HEK293 (cell line): ENCODE results near the gene BICRA.

ENCODE experiments used
- CTCF ChIA-PET: fragments of 350-600 bp; formaldehyde crosslinking; extraction: SDS; loops from one replicate; lab custom pipeline; 2021; ENCODE audit warnings: antibody characterized with exemption; lab: Yijun Ruan, JAX
- POLR2A ChIA-PET: fragments of 300-600 bp; formaldehyde crosslinking; extraction: SDS; loops from one replicate; lab custom pipeline; 2020; ENCODE audit warnings: antibody characterized with exemption, inconsistent platforms; lab: Yijun Ruan, JAX
- H3K27ac ChIP-seq: fragments of 200-500 bp; sonication (Bioruptor generic); 2 replicates; pipeline ENCODE4 v1.5.1; 2014; ENCODE audit warnings: low read depth, low read length, control low read depth, inconsistent platforms; ENCODE audit errors: extremely low read depth
- H3K36me3 ChIP-seq, 2 experiments: fragments of 200-500 bp in 1 of 2; sonication (Bioruptor generic) in 1 of 2; 1 replicate in 1 of 2; 2 replicates in 1 of 2; pipeline ENCODE4 v1.5.1; 2014 to 2017; ENCODE audit warnings: inconsistent platforms in 2 of 2, low read length in 2 of 2; ENCODE audit not compliant: control insufficient read depth in 2 of 2, insufficient read depth in 1 of 2
- H3K4me1 ChIP-seq: fragments of 200-500 bp; sonication (Bioruptor generic); 2 replicates; pipeline ENCODE4 v1.5.1; 2014; ENCODE audit warnings: mild to moderate bottlenecking, low read length, inconsistent platforms; ENCODE audit not compliant: control insufficient read depth, insufficient read depth
- H3K4me3 ChIP-seq: 2 replicates; pipeline ENCODE4 v1.5.1; 2011; ENCODE audit warnings: low read depth, mild to moderate bottlenecking, control low read depth, low read length, moderate library complexity
- H3K9me3 ChIP-seq: fragments of 200-500 bp; sonication (Bioruptor generic); 2 replicates; pipeline ENCODE4 v1.5.1; 2014; ENCODE audit warnings: low read depth, low read length, inconsistent platforms; ENCODE audit not compliant: control insufficient read depth, insufficient read depth
- BCL11B ChIP-seq: fragments of 450-650 bp; formaldehyde crosslinking; IDR thresholded peaks from 2 replicates; pipeline ENCODE4 v1.5.1; 2016; ENCODE audit warnings: low read depth, missing biosample characterization, missing genetic modification characterization
- ELK4 ChIP-seq: IDR thresholded peaks from 2 replicates; pipeline ENCODE4 v1.6.1; 2011; ENCODE audit warnings: mild to moderate bottlenecking, low read depth, low read length, borderline replicate concordance
- GLIS1 ChIP-seq: fragments of 450-650 bp; formaldehyde crosslinking; IDR thresholded peaks from 2 replicates; pipeline ENCODE4 v1.5.1; 2016; ENCODE audit warnings: missing biosample characterization, missing genetic modification characterization
- KLF7 ChIP-seq: fragments of 450-650 bp; formaldehyde crosslinking; IDR thresholded peaks from 2 replicates; pipeline ENCODE4 v1.5.1; 2016; ENCODE audit warnings: missing biosample characterization, missing genetic modification characterization, borderline replicate concordance
- PRDM4 ChIP-seq: fragments of 450-650 bp; formaldehyde crosslinking; IDR thresholded peaks from 2 replicates; pipeline ENCODE4 v1.5.1; 2017; ENCODE audit warnings: missing biosample characterization, missing genetic modification characterization
- SCRT2 ChIP-seq: fragments of 450-650 bp; formaldehyde crosslinking; IDR thresholded peaks from 2 replicates; pipeline ENCODE4 v1.5.1; 2016; ENCODE audit warnings: missing biosample characterization, missing genetic modification characterization
- ZBTB11 ChIP-seq: fragments of 450-650 bp; formaldehyde crosslinking; conservative IDR thresholded peaks from 2 replicates; pipeline ENCODE4 v1.5.1; 2016; ENCODE audit warnings: low read depth, missing biosample characterization, missing genetic modification characterization
- ZNF23 ChIP-seq: fragments of 450-650 bp; formaldehyde crosslinking; IDR thresholded peaks from 2 replicates; pipeline ENCODE4 v1.5.1; 2016; ENCODE audit warnings: missing biosample characterization, missing genetic modification characterization, borderline replicate concordance
- ZNF266 ChIP-seq: fragments of 450-650 bp; formaldehyde crosslinking; IDR thresholded peaks from 2 replicates; pipeline ENCODE4 v1.5.1; 2016; ENCODE audit warnings: missing biosample characterization, missing genetic modification characterization, low read depth
- ZNF501 ChIP-seq: fragments of 450-650 bp; formaldehyde crosslinking; IDR thresholded peaks from 2 replicates; pipeline ENCODE4 v1.5.1; 2016; ENCODE audit warnings: missing biosample characterization, missing genetic modification characterization
- ZNF513 ChIP-seq: fragments of 450-650 bp; IDR thresholded peaks from 2 replicates; pipeline ENCODE4 v1.5.1; 2018; ENCODE audit warnings: missing biosample characterization, missing genetic modification characterization
- ZNF514 ChIP-seq: fragments of 450-650 bp; formaldehyde crosslinking; IDR thresholded peaks from 2 replicates; pipeline ENCODE4 v1.5.1; 2016; ENCODE audit warnings: missing biosample characterization, missing genetic modification characterization
- ZNF521 ChIP-seq: fragments of 450-650 bp; formaldehyde crosslinking; IDR thresholded peaks from 2 replicates; pipeline ENCODE4 v1.5.1; 2017; ENCODE audit warnings: missing biosample characterization, mild to moderate bottlenecking, missing genetic modification characterization
- ZNF654 ChIP-seq: fragments of 450-650 bp; formaldehyde crosslinking; IDR thresholded peaks from 2 replicates; pipeline ENCODE4 v1.5.1; 2016; ENCODE audit warnings: low read depth, missing biosample characterization, missing genetic modification characterization
- ZNF670 ChIP-seq: fragments of 450-650 bp; formaldehyde crosslinking; IDR thresholded peaks from 2 replicates; pipeline ENCODE4 v1.5.1; 2016; ENCODE audit warnings: missing biosample characterization, missing genetic modification characterization, low read depth
- ZNF777 ChIP-seq: fragments of 450-650 bp; formaldehyde crosslinking; IDR thresholded peaks from 2 replicates; pipeline ENCODE4 v1.5.1; 2017; ENCODE audit warnings: missing biosample characterization, missing genetic modification characterization, borderline replicate concordance
- TF ChIP-seq, protein P1 (sequence below): fragments of 450-650 bp; formaldehyde crosslinking; IDR thresholded peaks from 2 replicates; pipeline ENCODE4 v1.5.1; 2016; ENCODE audit warnings: missing biosample characterization, missing genetic modification characterization

BICRA gene

DNA sequence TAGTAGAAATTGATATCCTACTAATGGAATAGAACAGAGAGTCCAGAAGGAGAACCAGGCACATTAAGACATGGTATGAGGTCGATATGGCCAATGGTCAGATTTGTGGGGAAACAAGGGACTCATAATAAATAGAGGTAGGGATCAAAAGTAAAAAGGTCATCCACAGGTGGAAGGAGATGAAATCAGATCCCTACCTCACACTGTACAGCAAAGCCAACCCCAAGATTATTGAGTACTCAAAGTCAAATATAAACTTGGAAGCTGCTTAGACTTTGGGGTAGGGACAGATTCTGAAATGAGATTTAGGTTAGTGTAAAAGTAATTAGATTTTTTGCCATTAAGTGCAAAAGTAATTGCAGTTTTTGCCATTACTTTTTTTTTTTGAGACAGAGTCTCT, 40.7 kb downstream of the BICRA start:
- Histone ChIP-seq H3K9me3 (no peaks in the 10 kb centered on the region), H3K4me3 (no peak overlapping the region), H3K27ac (no peak overlapping the region), H3K36me3 (peaks cover 12 to 22% of the 10 kb centered on the region in 2 experiments; a peak in 2 of 3 replicates), H3K4me1 (peaks cover 22% of the 10 kb centered on the region)
- CTCF ChIA-PET, result interaction anchor here (0.6 kb wide), 1 partner anchor 180 kb away, joined by 4 read pairs; no protein-coding TSS in a partner anchor
- TF ChIP-seq SCRT2 (tag by site-specific recombination), result 0 out of 2 replicates have a peak, but pooled peaks have one; percentile 10
- no peak for TF ChIP-seq ZNF23 (tag by site-specific recombination)
- TF ChIP-seq, all 188 proteins: peak for 1
- POLR2A ChIA-PET, result interaction anchor here (0.6 kb wide), 1 partner anchor 9 kb away, joined by 4 read pairs; no protein-coding TSS in a partner anchor

GRCh38 chr19:47650700-47651099, 41.8 kb downstream of the BICRA start:
- no peak overlapping the region for H3K27ac ChIP-seq
- no peaks in the 10 kb centered on the region for H3K9me3 ChIP-seq
- peaks cover 13 to 22% of the 10 kb centered on the region in 2 experiments; a peak in 2 of 3 replicates for H3K36me3 ChIP-seq
- ChIA-PET CTCF (no interaction called here), POLR2A (interaction anchor here (0.5 kb wide), 1 partner anchor 519 kb away, joined by 4 read pairs; no protein-coding TSS in a partner anchor)
- peaks cover 11% of the 10 kb centered on the region for H3K4me1 ChIP-seq
- no peak for TF ChIP-seq ZNF777 (tag by site-specific recombination)
- no peak for TF ChIP-seq ZNF670 (tag by site-specific recombination)
- TF ChIP-seq ZNF654 (tag by site-specific recombination), result no peak
- TF ChIP-seq, protein P1, sequence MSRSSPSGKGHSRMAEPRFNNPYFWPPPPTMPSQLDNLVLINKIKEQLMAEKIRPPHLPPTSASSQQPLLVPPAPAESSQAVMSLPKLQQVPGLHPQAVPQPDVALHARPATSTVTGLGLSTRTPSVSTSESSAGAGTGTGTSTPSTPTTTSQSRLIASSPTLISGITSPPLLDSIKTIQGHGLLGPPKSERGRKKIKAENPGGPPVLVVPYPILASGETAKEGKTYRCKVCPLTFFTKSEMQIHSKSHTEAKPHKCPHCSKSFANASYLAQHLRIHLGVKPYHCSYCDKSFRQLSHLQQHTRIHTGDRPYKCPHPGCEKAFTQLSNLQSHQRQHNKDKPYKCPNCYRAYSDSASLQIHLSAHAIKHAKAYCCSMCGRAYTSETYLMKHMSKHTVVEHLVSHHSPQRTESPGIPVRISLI (tag by site-specific recombination), result no peak
- no peak for TF ChIP-seq ZNF501 (tag by site-specific recombination)
- TF ChIP-seq ZBTB11 (tag by site-specific recombination), result no peak
- no peak for TF ChIP-seq GLIS1 (tag by site-specific recombination)
- no peak for TF ChIP-seq ZNF513 (tag by site-specific recombination)
- TF ChIP-seq ZNF521 (tag by site-specific recombination), result no peak
- TF ChIP-seq ZNF514 (tag by site-specific recombination), result no peak
- no peak for TF ChIP-seq ELK4
- TF ChIP-seq PRDM4 (tag by site-specific recombination), result no peak
- no peak for TF ChIP-seq BCL11B
- no peak for TF ChIP-seq KLF7 (tag by site-specific recombination)
- TF ChIP-seq ZNF266 (tag by site-specific recombination), result no peak
- TF ChIP-seq, all 188 proteins: peak for 0
- no peak overlapping the region for H3K4me3 ChIP-seq
